Mesothelial cell of epicardium (in vitro differentiated cells): Measurements from ENCODE around the gene CACNA2D2. TPM values are rescaled to one million over a fixed set of nuclear protein-coding genes. Genes with fewer than 3 reads are reported as not detected.

Source experiments
- DNase-seq, 2 experiments: peaks; one replicate each; pipeline ENCODE4 v3.0.0; 2021; ENCODE audit warnings: low spot score in 2 of 2; ENCODE audit not compliant: unreplicated experiment in 2 of 2
- H3K27ac Mint-ChIP-seq: 2 replicates; pipeline ENCODE4 v1.8.0; 2021; ENCODE audit warnings: mixed read lengths
- H3K27me3 Mint-ChIP-seq: 2 replicates; pipeline ENCODE4 v1.8.0; 2021; ENCODE audit warnings: low read depth, mixed read lengths
- H3K36me3 Mint-ChIP-seq: 2 replicates; pipeline ENCODE4 v1.8.0; 2021; ENCODE audit warnings: mixed read lengths
- H3K4me1 Mint-ChIP-seq: 2 replicates; pipeline ENCODE4 v1.8.0; 2021; ENCODE audit warnings: mixed read lengths
- H3K4me3 Mint-ChIP-seq: 2 replicates; pipeline ENCODE4 v1.8.0; 2021; ENCODE audit warnings: mild to moderate bottlenecking, moderate library complexity, mixed read lengths
- H3K9me3 Mint-ChIP-seq: 2 replicates; pipeline ENCODE4 v1.8.0; 2021; ENCODE audit warnings: mixed read lengths
- total RNA-seq: library from RNA; stranded (reverse); gene quantifications from 3 replicates; pipeline ENCODE4 v1.2.1, GENCODE V29; 2021
- TF ChIP-seq, protein P1 (sequence below): fragments of 200-600 bp; sonication (generic); IDR thresholded peaks from one replicate; pipeline ENCODE4 v1.5.0; 2021; ENCODE audit warnings: antibody characterized with exemption; ENCODE audit not compliant: unreplicated experiment

CACNA2D2 gene
- total RNA-seq, 1 donor from 2014 or later, result 10.8 TPM

GRCh38 chr3:50419595-50420370, 83.7 kb downstream of the CACNA2D2 start:
- Mint-ChIP-seq H3K27ac (no peak overlapping the region), H3K9me3 (no peaks in the 10 kb centered on the region), H3K27me3 (peaks cover 8% of the 10 kb centered on the region), H3K4me1 (no peaks in the 10 kb centered on the region), H3K4me3 (no peak overlapping the region), H3K36me3 (no peaks in the 10 kb centered on the region)
- TF ChIP-seq, protein P1, sequence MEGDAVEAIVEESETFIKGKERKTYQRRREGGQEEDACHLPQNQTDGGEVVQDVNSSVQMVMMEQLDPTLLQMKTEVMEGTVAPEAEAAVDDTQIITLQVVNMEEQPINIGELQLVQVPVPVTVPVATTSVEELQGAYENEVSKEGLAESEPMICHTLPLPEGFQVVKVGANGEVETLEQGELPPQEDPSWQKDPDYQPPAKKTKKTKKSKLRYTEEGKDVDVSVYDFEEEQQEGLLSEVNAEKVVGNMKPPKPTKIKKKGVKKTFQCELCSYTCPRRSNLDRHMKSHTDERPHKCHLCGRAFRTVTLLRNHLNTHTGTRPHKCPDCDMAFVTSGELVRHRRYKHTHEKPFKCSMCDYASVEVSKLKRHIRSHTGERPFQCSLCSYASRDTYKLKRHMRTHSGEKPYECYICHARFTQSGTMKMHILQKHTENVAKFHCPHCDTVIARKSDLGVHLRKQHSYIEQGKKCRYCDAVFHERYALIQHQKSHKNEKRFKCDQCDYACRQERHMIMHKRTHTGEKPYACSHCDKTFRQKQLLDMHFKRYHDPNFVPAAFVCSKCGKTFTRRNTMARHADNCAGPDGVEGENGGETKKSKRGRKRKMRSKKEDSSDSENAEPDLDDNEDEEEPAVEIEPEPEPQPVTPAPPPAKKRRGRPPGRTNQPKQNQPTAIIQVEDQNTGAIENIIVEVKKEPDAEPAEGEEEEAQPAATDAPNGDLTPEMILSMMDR, result no peak
- no peak for DNase-seq

- TF ChIP-seq, protein P1, result no peak
- H3K27me3 Mint-ChIP-seq, result peaks cover 8% of the 10 kb centered on the region
- no peak overlapping the region for H3K4me3 Mint-ChIP-seq
- DNase-seq, result no peak
- H3K27ac Mint-ChIP-seq, result no peak overlapping the region
- H3K9me3 Mint-ChIP-seq, result no peaks in the 10 kb centered on the region
- no peaks in the 10 kb centered on the region for H3K4me1 Mint-ChIP-seq
- no peaks in the 10 kb centered on the region for H3K36me3 Mint-ChIP-seq
These were observed 84.6 kb downstream of the CACNA2D2 start for GRCh38 chr3:50418850-50419249.

DNA sequence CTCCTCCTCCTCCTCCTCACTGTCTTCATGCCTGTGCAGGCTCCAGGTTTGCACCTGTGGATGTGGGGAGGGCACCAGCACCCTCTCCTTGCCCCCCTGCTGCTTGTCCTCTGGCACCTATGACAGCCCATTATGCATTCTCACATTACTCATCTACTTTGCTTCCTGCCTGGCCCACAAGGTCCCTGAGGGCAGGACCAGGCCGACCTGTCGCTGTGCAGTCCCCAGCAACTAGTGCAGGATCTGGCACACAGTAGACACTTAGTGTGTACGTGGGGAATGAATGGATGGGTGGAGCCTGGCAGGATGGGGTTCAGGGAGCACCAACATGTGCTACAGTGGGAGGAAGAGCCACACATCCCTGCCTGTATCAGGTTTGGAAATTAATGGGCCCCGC, 85.8 kb downstream of the CACNA2D2 start:
- no peak overlapping the region for H3K4me3 Mint-ChIP-seq
- no peak for DNase-seq
- no peaks in the 10 kb centered on the region for H3K36me3 Mint-ChIP-seq
- peaks cover 7% of the 10 kb centered on the region for H3K27me3 Mint-ChIP-seq
- TF ChIP-seq, protein P1, result no peak
- H3K9me3 Mint-ChIP-seq, result no peaks in the 10 kb centered on the region
- H3K27ac Mint-ChIP-seq, result no peak overlapping the region
- H3K4me1 Mint-ChIP-seq, result no peaks in the 10 kb centered on the region

DNA sequence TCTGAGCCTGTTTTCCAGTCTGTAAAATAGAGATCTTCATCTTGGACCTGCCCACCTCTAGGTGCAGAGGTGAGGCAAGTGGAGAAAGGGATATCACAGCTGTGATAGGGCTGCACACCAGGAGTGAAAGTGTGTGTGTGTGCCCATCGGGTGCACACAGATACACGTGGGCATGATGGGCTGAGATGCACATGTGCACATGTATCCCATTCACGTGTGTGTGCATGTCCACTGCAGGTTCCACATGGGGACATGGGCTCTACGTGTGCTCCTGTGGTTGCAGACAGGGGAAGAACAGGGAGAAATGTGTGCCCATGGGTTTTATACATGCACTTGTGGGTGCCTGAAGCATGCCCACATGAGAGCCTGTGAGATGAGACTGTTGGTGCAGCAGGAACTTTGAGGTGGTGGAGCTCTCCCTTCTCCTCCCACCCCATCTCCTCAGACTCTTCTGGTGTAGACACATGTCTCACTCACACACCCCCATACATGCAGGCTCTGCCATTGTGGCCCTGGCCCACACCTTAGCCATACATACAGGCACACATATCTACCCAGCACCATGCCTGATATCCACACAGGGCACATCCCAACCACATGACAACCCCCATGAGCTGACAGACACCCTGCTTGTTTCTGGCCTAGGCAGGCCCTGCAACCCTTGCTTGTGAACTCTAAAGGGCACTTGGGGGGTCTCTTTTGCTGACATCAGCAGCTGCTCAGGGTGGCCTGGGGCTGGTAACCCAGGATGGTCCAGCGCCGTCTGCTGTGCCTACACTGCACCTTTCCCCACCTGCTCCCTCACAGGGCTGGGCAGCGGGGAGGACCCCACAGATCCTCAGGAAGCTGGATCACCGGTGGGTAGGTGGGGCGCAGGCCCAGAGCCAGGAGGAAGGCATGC, 86.4 kb downstream of the CACNA2D2 start:
- no peaks in the 10 kb centered on the region for H3K4me1 Mint-ChIP-seq
- peaks cover 6% of the 10 kb centered on the region for H3K27me3 Mint-ChIP-seq
- no peaks in the 10 kb centered on the region for H3K36me3 Mint-ChIP-seq
- H3K4me3 Mint-ChIP-seq, result no peak overlapping the region
- TF ChIP-seq, protein P1, result no peak
- no peak overlapping the region for H3K27ac Mint-ChIP-seq
- no peaks in the 10 kb centered on the region for H3K9me3 Mint-ChIP-seq
- DNase-seq, result no peak

DNA sequence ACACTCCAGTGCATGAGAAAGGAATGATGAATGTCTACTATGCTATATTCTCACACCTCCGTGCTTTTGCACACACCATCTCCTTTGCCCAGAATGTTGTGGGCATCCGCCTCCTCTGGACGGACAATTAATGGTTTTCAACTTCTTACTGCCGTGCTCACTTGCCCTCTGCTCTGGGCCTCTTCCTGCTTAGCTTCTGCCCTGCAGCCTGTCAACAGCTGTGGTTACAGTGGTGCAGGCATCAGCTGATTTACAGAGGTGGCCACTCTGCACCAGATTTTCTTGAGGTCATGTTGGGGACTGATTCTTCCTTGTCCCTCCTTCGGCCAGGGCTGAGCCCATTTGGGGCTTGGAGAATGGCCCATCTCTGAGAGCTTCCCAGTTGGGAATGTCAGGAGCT, 87.6 kb downstream of the CACNA2D2 start:
- H3K4me3 Mint-ChIP-seq, result no peak overlapping the region
- H3K9me3 Mint-ChIP-seq, result no peaks in the 10 kb centered on the region
- H3K27ac Mint-ChIP-seq, result no peak overlapping the region
- DNase-seq, result no peak
- no peaks in the 10 kb centered on the region for H3K4me1 Mint-ChIP-seq
- peaks cover 5% of the 10 kb centered on the region for H3K27me3 Mint-ChIP-seq
- no peaks in the 10 kb centered on the region for H3K36me3 Mint-ChIP-seq
- TF ChIP-seq, protein P1, result no peak
